Esophagus muscularis mucosa (tissue), 4 donors: Measurements from ENCODE around the gene RBM20. TPM values are rescaled to one million over a fixed set of nuclear protein-coding genes. Genes with fewer than 3 reads are reported as not detected.

Experiments used
- DNase-seq: peaks from one replicate; pipeline ENCODE4 v3.0.0-alpha.2; 2017; ENCODE audit errors: extremely low spot score
- H3K27ac ChIP-seq, 4 donors: fragments of 200-600 bp; sonication (generic); replicated peaks in 1 of 4; 1 replicate in 3 of 4; 2 replicates in 1 of 4; pipeline ENCODE4 v1.5.1; 2016 to 2019; ENCODE audit warnings: mild to moderate bottlenecking in 1 of 4
- H3K27me3 ChIP-seq, 4 donors: fragments of 200-600 bp; sonication (generic); one replicate each; pipeline versions ENCODE4 v1.5.1 to v1.6.0; 2016 to 2019
- H3K36me3 ChIP-seq, 4 donors: fragments of 200-600 bp; sonication (generic); one replicate each; pipeline ENCODE4 v1.5.1; 2016 to 2019
- H3K4me1 ChIP-seq, 4 donors: fragments of 200-600 bp; sonication (generic); one replicate each; pipeline ENCODE4 v1.5.1; 2016 to 2019
- H3K4me3 ChIP-seq, 4 donors: fragments of 200-600 bp; sonication (generic); 1 replicate in 2 of 4; 2 replicates in 2 of 4; pipeline ENCODE4 v1.5.1; 2016 to 2019; ENCODE audit warnings: mild to moderate bottlenecking in 4 of 4, moderate library complexity in 1 of 4
- H3K9me3 ChIP-seq, 4 donors: fragments of 200-600 bp; sonication (generic); 1 replicate in 3 of 4; 2 replicates in 1 of 4; pipeline ENCODE4 v1.5.1; 2016 to 2019
- CTCF ChIP-seq, 3 experiments: fragments of 200-600 bp in 2 of 3; fragments of 450-650 bp in 1 of 3; sonication (generic) in 2 of 3; IDR thresholded peaks; one replicate each; pipeline ENCODE4 v1.5.1; 2017 to 2019; ENCODE audit warnings: antibody characterized with exemption in 3 of 3, mild to moderate bottlenecking in 2 of 3, moderate library complexity in 1 of 3
- EP300 ChIP-seq: sonication (generic); formaldehyde crosslinking; IDR thresholded peaks from one replicate; pipeline ENCODE4 v1.6.1; 2017; ENCODE audit warnings: antibody characterized with exemption
- POLR2A ChIP-seq: fragments of 450-650 bp; IDR thresholded peaks from one replicate; pipeline ENCODE4 v1.6.1; 2017; ENCODE audit warnings: antibody characterized with exemption, moderate library complexity, mild to moderate bottlenecking, low read depth
- POLR2AphosphoS5 ChIP-seq, 2 donors: sonication (generic); formaldehyde crosslinking; IDR thresholded peaks; one replicate each; pipeline ENCODE4 v1.6.1; 2017; ENCODE audit warnings: antibody characterized with exemption in 2 of 2
- WGBS: methylation state at CpG from one replicate; pipeline ENCODE4 v1.1.5; 2018; 5-methylcytosine and 5-hydroxymethylcytosine counted together
- intact Hi-C: fragments of 100-400 bp; cut with DNase I; formaldehyde crosslinking; loops from one replicate; pipeline ENCODE4 v1.15.1; 2023
- total RNA-seq, 4 donors: library from RNA; depleted of rRNA; stranded (reverse); fragments of >200 nt; gene quantifications; one replicate each; pipeline versions ENCODE4 v1.1.0 to v1.2.1, GENCODE V29; 2016

Gene RBM20
- total RNA-seq, 4 donors from 2014 or later = 5.3 to 7.7 (median 5.8) TPM

DNA sequence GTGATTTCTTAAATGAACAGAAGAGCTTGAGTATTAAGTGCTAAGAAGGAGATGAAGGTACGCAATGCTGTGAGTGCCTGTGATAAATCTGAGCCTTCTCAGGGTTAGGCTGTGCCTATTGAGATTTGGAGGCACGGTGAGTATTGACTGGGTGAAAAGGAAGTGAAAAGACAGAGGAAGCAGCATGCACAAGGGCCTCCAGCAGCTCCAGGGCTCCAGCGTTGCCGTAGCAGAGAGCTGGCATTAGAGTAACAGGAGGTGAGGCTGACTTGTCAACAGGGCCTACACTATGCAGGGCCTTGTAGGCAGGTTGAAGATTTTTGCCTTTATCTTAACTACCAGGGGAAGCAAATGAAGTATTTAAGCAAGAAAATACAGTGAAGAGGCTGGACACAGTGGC is 173.5 kb downstream of the RBM20 start:
- Histone ChIP-seq H3K9me3 (no peaks in the 10 kb centered on the region), H3K4me3 (no peak overlapping the region), H3K27ac (peak overlapping the region; percentile 79 to 88 (median 82)), H3K27me3 (no peaks in the 10 kb centered on the region), H3K36me3 (peaks cover 0 to 17% (median under 1%) of the 10 kb centered on the region in 4 donors), H3K4me1 (peaks cover 63 to 81% (median 74%) of the 10 kb centered on the region in 4 donors)
- intact Hi-C loops = no loop called here
- WGBS = 76% methylated on average over 4 of the region's 4 CpGs
- no peak for DNase-seq
- TF ChIP-seq CTCF (IDR thresholded peaks at IDR 0.05) (no peak), POLR2AphosphoS5 (IDR thresholded peaks at IDR 0.05) (no peak), POLR2A (no peak), EP300 (no peak)

- peaks cover 73 to 90% (median 83%) of the 10 kb centered on the region in 4 donors for H3K4me1 ChIP-seq
- TF ChIP-seq POLR2AphosphoS5 (IDR thresholded peaks at IDR 0.05) = no peak
- no peak for TF ChIP-seq CTCF (IDR thresholded peaks at IDR 0.05)
- no peak for TF ChIP-seq POLR2A
- no peak for TF ChIP-seq EP300
- H3K27ac ChIP-seq = peak overlapping the region; percentile 79 to 88 (median 82)
- no peaks in the 10 kb centered on the region for H3K27me3 ChIP-seq
- peaks cover 0 to 15% (median 0%) of the 10 kb centered on the region in 4 donors for H3K36me3 ChIP-seq
- H3K4me3 ChIP-seq = no peak overlapping the region
- intact Hi-C loops = no loop called here
- H3K9me3 ChIP-seq = no peaks in the 10 kb centered on the region
- DNase-seq = no peak
- 74% methylated on average over 8 of the region's 8 CpGs for WGBS
These were observed 174.4 kb downstream of the RBM20 start for GRCh38 chr10:110818311-110819256.

DNA sequence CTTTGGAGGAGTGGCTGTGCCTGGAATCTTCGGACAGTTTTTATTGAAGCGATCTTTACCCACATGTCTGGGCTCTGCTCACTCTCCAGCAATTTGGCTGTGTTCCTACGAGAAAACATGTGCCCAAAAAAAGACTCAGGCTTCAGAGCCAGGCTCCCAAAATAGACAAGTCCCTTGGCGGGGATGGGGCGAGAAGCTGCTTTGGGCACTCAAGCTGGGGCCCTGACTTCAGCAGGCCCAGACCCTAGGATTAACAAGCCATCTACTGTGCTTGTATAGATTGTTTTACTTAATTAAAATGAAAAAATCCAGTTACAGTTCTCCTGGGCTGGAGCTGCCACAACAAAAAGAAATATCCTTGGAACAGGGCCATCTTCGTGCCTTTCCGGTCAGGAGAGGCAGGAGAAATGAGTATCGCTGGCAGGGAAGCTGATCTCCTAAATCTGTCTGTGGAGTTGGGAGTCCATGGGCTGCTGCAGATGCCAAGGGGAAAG is 176.2 kb downstream of the RBM20 start:
- H3K4me1 ChIP-seq = peaks cover 75 to 90% (median 81%) of the 10 kb centered on the region in 4 donors
- no peak for TF ChIP-seq EP300
- peak; percentile 71 to 75 for TF ChIP-seq POLR2AphosphoS5 (IDR thresholded peaks at IDR 0.05)
- H3K27me3 ChIP-seq = no peaks in the 10 kb centered on the region
- H3K36me3 ChIP-seq = peaks cover 0 to 18% (median 0%) of the 10 kb centered on the region in 4 donors
- H3K27ac ChIP-seq = peak overlapping the region; percentile 79 to 88 (median 82)
- no peak overlapping the region for H3K4me3 ChIP-seq
- intact Hi-C loops = no loop called here
- no peak for DNase-seq
- no peaks in the 10 kb centered on the region for H3K9me3 ChIP-seq
- 26% methylated on average over 5 of the region's 8 CpGs for WGBS

DNA sequence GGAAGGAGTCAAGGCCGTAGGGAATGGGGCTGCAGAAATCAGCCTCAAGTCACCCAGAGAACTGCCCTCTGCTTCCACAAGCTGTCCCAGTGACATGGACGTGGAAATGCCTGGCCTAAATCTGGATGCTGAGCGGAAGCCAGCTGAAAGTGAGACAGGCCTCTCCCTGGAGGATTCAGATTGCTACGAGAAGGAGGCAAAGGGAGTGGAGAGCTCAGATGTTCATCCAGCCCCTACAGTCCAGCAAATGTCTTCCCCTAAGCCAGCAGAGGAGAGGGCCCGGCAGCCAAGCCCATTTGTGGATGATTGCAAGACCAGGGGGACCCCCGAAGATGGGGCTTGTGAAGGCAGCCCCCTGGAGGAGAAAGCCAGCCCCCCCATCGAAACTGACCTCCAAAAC is 177.4 kb downstream of the RBM20 start:
- 73% methylated on average over 2 of the region's 7 CpGs for WGBS
- peaks cover 0 to 18% (median 0%) of the 10 kb centered on the region in 4 donors for H3K36me3 ChIP-seq
- peak overlapping the region; percentile 79 to 88 (median 82) for H3K27ac ChIP-seq
- H3K27me3 ChIP-seq = no peaks in the 10 kb centered on the region
- H3K4me3 ChIP-seq = no peak overlapping the region
- intact Hi-C loops = no loop called here
- H3K4me1 ChIP-seq = peaks cover 69 to 79% (median 74%) of the 10 kb centered on the region in 4 donors
- no peak for DNase-seq
- peak in 1 of 2 donors; percentile 11 for TF ChIP-seq POLR2AphosphoS5 (IDR thresholded peaks at IDR 0.05)
- TF ChIP-seq CTCF (IDR thresholded peaks at IDR 0.05) = no peak
- H3K9me3 ChIP-seq = no peaks in the 10 kb centered on the region

- intact Hi-C loops = no loop called here
- Histone ChIP-seq H3K4me1 (peaks cover 71 to 81% (median 75%) of the 10 kb centered on the region in 4 donors), H3K4me3 (no peak overlapping the region), H3K27me3 (no peaks in the 10 kb centered on the region), H3K27ac (peak overlapping the region; percentile 79 to 88 (median 82)), H3K9me3 (no peaks in the 10 kb centered on the region), H3K36me3 (peaks cover 0 to 12% (median 0%) of the 10 kb centered on the region in 4 donors)
- WGBS = 40% methylated on average over 4 of the region's 4 CpGs
- DNase-seq = no peak
- no peak for TF ChIP-seq POLR2A
- no peak for TF ChIP-seq EP300
- no peak for TF ChIP-seq POLR2AphosphoS5 (IDR thresholded peaks at IDR 0.05)
These were observed 178.0 kb downstream of the RBM20 start for GRCh38 chr10:110822035-110822711.
